Brain microvascular endothelial cell (primary cell): ENCODE data around the gene TBC1D16.

Source experiments
- DNase-seq: peaks from one replicate; pipeline ENCODE4 v3.0.0-alpha.2; 2020
- H3K27ac ChIP-seq: fragments of 250-450 bp; sonication (Bioruptor Pico); 2 replicates; pipeline ENCODE4 v1.5.1; 2020; ENCODE audit warnings: mild to moderate bottlenecking, moderate library complexity
- H3K27me3 ChIP-seq: fragments of 250-450 bp; sonication (Bioruptor Pico); replicated peaks from 2 replicates; pipeline ENCODE4 v1.5.1; 2020; ENCODE audit warnings: mild to moderate bottlenecking
- H3K36me3 ChIP-seq: fragments of 250-450 bp; sonication (Bioruptor Pico); replicated peaks from 2 replicates; pipeline ENCODE4 v1.5.1; 2020; ENCODE audit warnings: mild to moderate bottlenecking
- H3K4me3 ChIP-seq: 2 replicates; pipeline ENCODE4 v1.5.1; 2011; ENCODE audit warnings: low read depth, mild to moderate bottlenecking, control low read depth, low read length, moderate library complexity
- in situ Hi-C: cut with HindIII; loops from 2 replicates; pipeline ENCODE4 v1.10.0; 2017; ENCODE audit warnings: low sequenced_read_pairs, low pct_ligation_motif_present
- TF ChIP-seq, protein P1 (sequence below): IDR thresholded peaks from 2 replicates; pipeline ENCODE4 v1.5.1; 2011; ENCODE audit warnings: low read depth, mild to moderate bottlenecking, moderate library complexity, low read length, control low read depth, inconsistent platforms; ENCODE audit errors: missing control alignments

Gene TBC1D16

DNA sequence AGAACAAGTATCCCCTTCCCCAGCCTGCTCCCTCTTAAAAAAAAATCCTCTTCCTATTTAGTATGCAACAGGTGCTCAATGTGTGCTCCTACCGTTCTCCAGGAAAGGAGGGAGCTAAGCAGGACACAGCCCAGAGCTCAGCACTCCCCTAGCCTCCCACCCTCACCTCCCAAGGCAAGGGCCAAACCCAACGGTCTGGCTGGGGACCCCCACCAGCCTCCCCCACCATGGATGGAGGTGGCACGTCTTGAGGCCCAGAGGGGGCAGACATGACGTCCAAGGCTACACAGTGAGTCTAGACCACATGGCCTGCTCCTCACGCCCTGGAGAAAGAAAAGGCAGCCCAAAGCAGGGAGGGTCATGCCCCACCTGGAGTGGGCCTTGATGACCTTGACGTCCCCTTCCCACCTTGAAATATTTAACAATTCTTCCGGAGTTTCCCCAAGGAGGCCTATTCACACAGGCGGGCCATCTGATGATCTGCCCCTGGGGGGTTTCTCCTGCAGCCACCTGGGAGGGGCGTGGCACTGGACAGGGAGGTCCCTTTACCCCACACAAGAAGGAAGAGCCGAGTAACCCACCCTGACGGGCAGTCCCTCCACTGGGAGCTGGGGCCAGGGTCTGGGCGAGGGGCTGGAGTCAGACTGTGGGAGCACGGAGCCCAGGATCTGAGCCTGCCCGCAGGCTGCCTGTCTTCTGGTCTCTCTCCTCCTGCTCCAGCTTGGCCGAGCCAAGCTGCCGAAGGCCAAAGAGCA is 107.0 kb downstream of the TBC1D16 start:
- peaks cover 27% of the 10 kb centered on the region for H3K27me3 ChIP-seq
- no peaks in the 10 kb centered on the region for H3K36me3 ChIP-seq
- no peak overlapping the region for H3K4me3 ChIP-seq
- H3K27ac ChIP-seq = no peak overlapping the region
- TF ChIP-seq, protein P1, sequence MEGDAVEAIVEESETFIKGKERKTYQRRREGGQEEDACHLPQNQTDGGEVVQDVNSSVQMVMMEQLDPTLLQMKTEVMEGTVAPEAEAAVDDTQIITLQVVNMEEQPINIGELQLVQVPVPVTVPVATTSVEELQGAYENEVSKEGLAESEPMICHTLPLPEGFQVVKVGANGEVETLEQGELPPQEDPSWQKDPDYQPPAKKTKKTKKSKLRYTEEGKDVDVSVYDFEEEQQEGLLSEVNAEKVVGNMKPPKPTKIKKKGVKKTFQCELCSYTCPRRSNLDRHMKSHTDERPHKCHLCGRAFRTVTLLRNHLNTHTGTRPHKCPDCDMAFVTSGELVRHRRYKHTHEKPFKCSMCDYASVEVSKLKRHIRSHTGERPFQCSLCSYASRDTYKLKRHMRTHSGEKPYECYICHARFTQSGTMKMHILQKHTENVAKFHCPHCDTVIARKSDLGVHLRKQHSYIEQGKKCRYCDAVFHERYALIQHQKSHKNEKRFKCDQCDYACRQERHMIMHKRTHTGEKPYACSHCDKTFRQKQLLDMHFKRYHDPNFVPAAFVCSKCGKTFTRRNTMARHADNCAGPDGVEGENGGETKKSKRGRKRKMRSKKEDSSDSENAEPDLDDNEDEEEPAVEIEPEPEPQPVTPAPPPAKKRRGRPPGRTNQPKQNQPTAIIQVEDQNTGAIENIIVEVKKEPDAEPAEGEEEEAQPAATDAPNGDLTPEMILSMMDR = no peak
- DNase-seq = no peak
- in situ Hi-C loops = no loop called here

DNA sequence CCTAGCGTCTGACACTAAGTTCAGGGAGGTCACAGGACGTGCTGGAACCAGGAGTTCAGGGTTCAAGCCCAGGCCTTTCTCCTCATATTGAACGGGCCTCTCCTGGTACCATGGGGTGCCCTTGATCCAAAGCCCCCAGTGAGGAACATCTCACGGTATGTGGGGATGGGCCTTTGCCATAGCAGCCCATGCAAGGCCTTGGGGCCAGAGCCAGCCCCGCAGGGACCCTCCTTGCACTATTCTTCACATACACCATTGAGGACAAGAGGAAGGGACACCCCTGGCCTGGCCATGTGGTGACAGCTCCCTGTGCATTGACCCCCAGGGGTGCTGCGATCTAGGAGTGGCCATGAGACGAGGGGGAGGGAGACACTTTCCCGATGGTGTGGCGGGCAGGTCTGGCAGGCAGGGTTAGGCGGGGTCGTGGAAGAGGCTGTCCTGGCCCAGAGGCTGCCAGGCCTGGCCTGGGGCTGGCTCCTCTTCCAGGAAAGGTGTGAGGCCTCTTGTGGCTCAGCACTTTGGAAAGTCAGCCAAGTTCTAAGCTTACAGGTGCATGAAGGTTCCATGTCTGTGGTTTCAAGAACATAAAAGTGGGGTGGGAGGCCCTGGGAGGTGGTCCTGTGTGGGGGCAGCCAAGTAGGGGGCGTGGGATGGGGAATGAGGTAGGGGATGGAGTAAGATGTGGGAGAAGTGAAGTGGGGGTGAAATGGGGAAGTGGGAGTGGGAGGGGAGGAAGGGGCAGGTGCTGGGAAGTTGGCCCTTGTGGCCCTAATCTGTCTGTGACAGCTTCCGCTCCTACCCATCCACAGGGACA is 107.8 kb downstream of the TBC1D16 start:
- Histone ChIP-seq H3K36me3 (no peaks in the 10 kb centered on the region), H3K27me3 (peaks cover 27% of the 10 kb centered on the region), H3K27ac (no peak overlapping the region), H3K4me3 (no peak overlapping the region)
- DNase-seq = no peak
- TF ChIP-seq, protein P1 = no peak
- in situ Hi-C loops = no loop called here

DNA sequence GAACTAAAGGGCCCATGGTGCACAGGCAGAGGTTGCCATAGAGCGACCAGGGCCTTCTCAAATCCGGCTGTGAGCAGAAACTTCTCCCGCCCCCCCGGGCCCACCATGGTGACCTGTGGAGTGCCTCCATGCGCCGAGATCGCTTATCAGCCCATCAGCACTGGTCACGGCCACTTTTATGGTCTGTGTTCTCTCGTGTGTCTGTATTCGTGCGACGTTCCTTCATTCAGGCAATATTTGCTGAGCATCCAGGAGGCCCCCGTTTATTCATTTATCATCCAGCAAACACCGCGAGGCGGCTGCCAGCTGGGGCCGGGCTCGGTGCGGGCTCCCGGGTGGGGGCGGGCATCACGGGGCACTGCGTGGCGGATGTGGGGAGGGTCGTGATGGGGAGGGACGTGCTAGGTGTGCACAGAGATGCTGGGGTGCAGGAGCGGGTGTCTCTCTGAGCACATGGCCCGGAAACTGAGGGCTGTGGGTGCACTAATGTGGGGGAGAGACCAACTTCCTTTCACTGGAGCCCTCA is 108.5 kb downstream of the TBC1D16 start:
- H3K4me3 ChIP-seq = no peak overlapping the region
- TF ChIP-seq, protein P1 = no peak
- H3K27me3 ChIP-seq = peaks cover 27% of the 10 kb centered on the region
- H3K36me3 ChIP-seq = no peaks in the 10 kb centered on the region
- H3K27ac ChIP-seq = no peak overlapping the region
- no peak for DNase-seq
- in situ Hi-C loops = no loop called here

DNA sequence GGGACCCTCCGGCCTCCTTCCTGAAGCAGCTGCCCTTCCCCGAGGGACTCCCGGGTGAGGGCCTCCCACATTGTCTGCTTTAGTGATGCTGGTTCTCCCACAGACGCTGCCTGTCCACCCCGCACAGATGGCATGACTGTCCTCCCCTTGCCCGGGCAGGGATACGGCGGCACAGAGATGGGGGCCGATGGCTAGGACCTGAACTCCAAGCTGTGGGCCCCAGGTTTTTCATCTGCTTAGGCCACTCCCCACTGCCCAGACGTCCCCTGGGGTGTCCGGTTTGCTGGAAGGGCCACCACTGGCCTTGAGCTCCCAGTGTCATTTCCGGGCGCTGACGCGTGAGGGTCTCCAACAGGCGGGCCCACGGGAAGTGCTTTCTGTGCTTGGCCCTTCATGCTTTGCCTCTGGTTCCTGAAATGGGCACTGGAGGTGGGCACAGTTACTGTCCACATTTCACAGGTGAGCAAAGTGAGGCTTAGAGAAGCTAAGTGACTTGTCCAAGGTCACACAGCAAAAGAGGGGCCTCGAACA is 109.0 kb downstream of the TBC1D16 start:
- peaks cover 26% of the 10 kb centered on the region for H3K27me3 ChIP-seq

GRCh38 chr17:79926142-79926604 is 109.5 kb downstream of the TBC1D16 start:
- in situ Hi-C loops = no loop called here
- H3K4me3 ChIP-seq = no peak overlapping the region
- no peak overlapping the region for H3K27ac ChIP-seq
- TF ChIP-seq, protein P1 = no peak
- H3K36me3 ChIP-seq = no peaks in the 10 kb centered on the region
- peaks cover 26% of the 10 kb centered on the region for H3K27me3 ChIP-seq
- DNase-seq = no peak

More for the DNA sequence above, 109.0 kb downstream of the TBC1D16 start:
- DNase-seq = no peak
- Histone ChIP-seq H3K27ac (no peak overlapping the region), H3K4me3 (no peak overlapping the region), H3K36me3 (no peaks in the 10 kb centered on the region)
- in situ Hi-C loops = no loop called here
- TF ChIP-seq, protein P1 = no peak
